Keratinocyte (primary cell): ENCODE results near the gene TXNRD2. TPM values are rescaled to one million over a fixed set of nuclear protein-coding genes. Genes with fewer than 3 reads are reported as not detected.

Experiments
- DNase-seq: peaks from one replicate; pipeline ENCODE4 v3.0.0-alpha.2; 2011; ENCODE audit warnings: low read depth, missing footprints, low spot score
- FAIRE-seq: peaks from 2 replicates; lab custom pipeline; 2011; peaks lifted over from hg19 to GRCh38; lab: Jason Lieb, UNC
- H2AFZ ChIP-seq: 2 replicates; pipeline ENCODE4 v1.6.0; 2012; ENCODE audit warnings: low read length, control low read depth, inconsistent platforms; ENCODE audit not compliant: control insufficient read depth
- H3K27ac ChIP-seq: 2 replicates; pipeline ENCODE4 v1.5.1; 2011; ENCODE audit warnings: low read length; ENCODE audit not compliant: control insufficient read depth, insufficient read depth
- H3K27me3 ChIP-seq: 3 replicates; pipeline ENCODE4 v1.6.0; 2011; ENCODE audit warnings: low read length; ENCODE audit not compliant: control insufficient read depth, insufficient read depth; ENCODE audit errors: extremely low read depth
- H3K36me3 ChIP-seq, 2 experiments: 2 replicates in 1 of 2; 3 replicates in 1 of 2; pipeline ENCODE4 v1.5.1; 2011; ENCODE audit warnings: low read length in 2 of 2, mild to moderate bottlenecking in 1 of 2; ENCODE audit not compliant: control insufficient read depth in 2 of 2, insufficient read depth in 2 of 2; ENCODE audit errors: extremely low read depth in 1 of 2
- H3K4me1 ChIP-seq: 3 replicates; pipeline ENCODE4 v1.5.1; 2011; ENCODE audit warnings: low read length; ENCODE audit not compliant: control insufficient read depth, insufficient read depth; ENCODE audit errors: extremely low read depth
- H3K4me2 ChIP-seq: 3 replicates; pipeline ENCODE4 v1.6.0; 2011; ENCODE audit warnings: low read depth, low read length; ENCODE audit not compliant: control insufficient read depth, insufficient read depth; ENCODE audit errors: extremely low read depth
- H3K4me3 ChIP-seq, 3 experiments: fragments of 200-600 bp in 1 of 3; sonication (generic) in 1 of 3; 2 replicates in 2 of 3; 3 replicates in 1 of 3; pipeline ENCODE4 v1.5.1; 2011 to 2016; ENCODE audit warnings: low read length in 3 of 3, mild to moderate bottlenecking in 3 of 3, control low read depth in 2 of 3, inconsistent platforms in 1 of 3, low read depth in 1 of 3, mixed read lengths in 1 of 3, mixed run types in 1 of 3, moderate library complexity in 1 of 3; ENCODE audit not compliant: control insufficient read depth in 2 of 3, insufficient read depth in 2 of 3; ENCODE audit errors: extremely low read depth in 1 of 3
- H3K79me2 ChIP-seq: 2 replicates; pipeline ENCODE4 v1.6.0; 2012; ENCODE audit warnings: low read length; ENCODE audit not compliant: control insufficient read depth, insufficient read depth
- H3K9ac ChIP-seq: 3 replicates; pipeline ENCODE4 v1.6.0; 2011; ENCODE audit warnings: low read length; ENCODE audit not compliant: control insufficient read depth, insufficient read depth; ENCODE audit errors: extremely low read depth
- H3K9me1 ChIP-seq: 3 replicates; pipeline ENCODE4 v1.6.0; 2011; ENCODE audit warnings: low read length; ENCODE audit not compliant: control insufficient read depth, insufficient read depth; ENCODE audit errors: extremely low read depth
- H3K9me3 ChIP-seq: 2 replicates; pipeline ENCODE4 v1.5.1; 2012; ENCODE audit warnings: low read depth, low read length; ENCODE audit not compliant: control insufficient read depth
- H4K20me1 ChIP-seq: 3 replicates; pipeline ENCODE4 v1.6.0; 2011; ENCODE audit warnings: low read length; ENCODE audit not compliant: control insufficient read depth, insufficient read depth; ENCODE audit errors: extremely low read depth
- EZH2 ChIP-seq: IDR thresholded peaks from one replicate; pipeline ENCODE4 v1.6.1; 2012; ENCODE audit warnings: inconsistent platforms, mild to moderate bottlenecking, low read length, moderate library complexity
- dilution Hi-C: fragments of 300-500 bp; cut with MboI; formaldehyde crosslinking; loops from one replicate; pipeline ENCODE4 v1.7.0; 2020; ENCODE audit warnings: low sequenced_read_pairs; ENCODE audit not compliant: extremely low pct_ligation_motif_present
- polyA plus RNA-seq, 5 experiments: library from polyadenylated mRNA; depleted of rRNA in 3 of 5; stranded (reverse) in 3 of 5; stranded (forward) in 1 of 5; unstranded in 1 of 5; fragments of >200 nt; gene quantifications; 1 replicate in 1 of 5; 2 replicates in 3 of 5; 3 replicates in 1 of 5; pipeline versions ENCODE4 v1.2.1 to v1.2.3, GENCODE V29; 2011 to 2012; ENCODE audit warnings: missing spikeins in 2 of 5, low read depth in 1 of 5, low replicate concordance in 1 of 5
- TF ChIP-seq, protein P1 (sequence below), 3 experiments: IDR thresholded peaks in 1 of 3; conservative IDR thresholded peaks in 1 of 3; optimal IDR thresholded peaks in 1 of 3; 2 replicates in 2 of 3; 3 replicates in 1 of 3; pipeline versions ENCODE3 to v1.5.1; 2011; ENCODE audit warnings: low read length in 3 of 3, mild to moderate bottlenecking in 3 of 3, moderate library complexity in 2 of 3, control low read depth in 1 of 3, inconsistent platforms in 1 of 3; ENCODE audit not compliant: insufficient read depth in 2 of 3; ENCODE audit errors: extremely low read depth in 1 of 3

The TXNRD2 gene
- polyA plus RNA-seq, 1 donor (not counting 4 experiments of a cell fraction or from before 2014, with no cell fraction given) = 16.0 TPM

DNA sequence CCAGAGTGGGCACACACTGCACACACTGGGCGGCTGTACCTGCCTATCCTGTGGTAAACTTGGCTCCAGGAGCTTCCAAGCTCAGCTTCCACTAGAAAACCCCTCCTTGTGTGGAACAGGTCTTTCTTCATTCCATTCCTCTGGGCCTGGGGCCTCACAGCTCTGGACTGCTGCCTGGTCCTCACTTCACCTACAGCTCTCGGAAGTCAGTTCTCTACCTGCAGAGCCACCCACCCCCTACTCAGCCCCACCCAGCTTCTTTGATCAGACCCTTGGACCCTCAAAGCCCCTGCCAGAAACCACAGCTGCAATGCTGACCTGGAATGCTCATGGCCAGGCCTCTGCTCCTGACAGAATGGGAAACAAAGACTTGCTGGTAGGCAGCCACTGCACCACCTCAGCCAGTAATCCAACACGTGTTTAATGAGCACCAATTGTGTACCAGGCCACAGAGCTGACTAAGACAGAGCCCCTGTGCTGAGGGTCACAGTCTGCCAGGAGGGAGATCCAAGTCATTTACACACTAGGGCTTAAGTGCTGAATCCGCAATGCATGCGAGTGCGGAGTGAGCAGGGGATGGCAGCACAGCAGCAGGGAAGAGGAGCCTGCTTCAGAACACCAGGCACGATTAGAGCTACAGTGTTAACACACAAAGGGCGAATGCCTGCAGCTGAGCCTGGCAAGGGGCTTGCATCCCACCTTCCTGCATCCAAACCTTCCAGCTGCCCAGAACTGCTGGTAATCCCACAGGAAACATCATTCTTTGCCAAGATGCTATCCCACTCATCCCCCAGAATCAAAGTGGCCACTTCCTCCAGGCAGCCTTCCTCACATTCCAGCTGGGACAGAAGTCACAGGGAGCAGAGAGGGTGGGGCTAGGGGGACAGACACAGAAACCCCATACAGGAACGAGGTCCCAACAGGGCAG, 91.5 kb downstream of the TXNRD2 start:
- no peak overlapping the region for H3K27ac ChIP-seq
- no peaks in the 10 kb centered on the region for H3K27me3 ChIP-seq
- no peaks in the 10 kb centered on the region for H3K9me3 ChIP-seq
- H3K4me3 ChIP-seq = no peak overlapping the region
- peaks cover 14 to 28% of the 10 kb centered on the region in 2 experiments for H3K36me3 ChIP-seq
- DNase-seq (no peak), FAIRE-seq (peak; percentile 87)
- peaks cover 48% of the 10 kb centered on the region for H3K79me2 ChIP-seq
- dilution Hi-C loops = no loop called here
- TF ChIP-seq, protein P1, sequence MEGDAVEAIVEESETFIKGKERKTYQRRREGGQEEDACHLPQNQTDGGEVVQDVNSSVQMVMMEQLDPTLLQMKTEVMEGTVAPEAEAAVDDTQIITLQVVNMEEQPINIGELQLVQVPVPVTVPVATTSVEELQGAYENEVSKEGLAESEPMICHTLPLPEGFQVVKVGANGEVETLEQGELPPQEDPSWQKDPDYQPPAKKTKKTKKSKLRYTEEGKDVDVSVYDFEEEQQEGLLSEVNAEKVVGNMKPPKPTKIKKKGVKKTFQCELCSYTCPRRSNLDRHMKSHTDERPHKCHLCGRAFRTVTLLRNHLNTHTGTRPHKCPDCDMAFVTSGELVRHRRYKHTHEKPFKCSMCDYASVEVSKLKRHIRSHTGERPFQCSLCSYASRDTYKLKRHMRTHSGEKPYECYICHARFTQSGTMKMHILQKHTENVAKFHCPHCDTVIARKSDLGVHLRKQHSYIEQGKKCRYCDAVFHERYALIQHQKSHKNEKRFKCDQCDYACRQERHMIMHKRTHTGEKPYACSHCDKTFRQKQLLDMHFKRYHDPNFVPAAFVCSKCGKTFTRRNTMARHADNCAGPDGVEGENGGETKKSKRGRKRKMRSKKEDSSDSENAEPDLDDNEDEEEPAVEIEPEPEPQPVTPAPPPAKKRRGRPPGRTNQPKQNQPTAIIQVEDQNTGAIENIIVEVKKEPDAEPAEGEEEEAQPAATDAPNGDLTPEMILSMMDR (optimal IDR thresholded peaks at IDR 0.05 in 1 of 3, IDR thresholded peaks at IDR 0.05 in 1 of 3, conservative IDR thresholded peaks at IDR 0.05 in 1 of 3; ENCODE audit: extremely low read depth in 1 of 3, insufficient read depth in 2 of 3, low read length in 3 of 3) = peak in 1 of 3 experiments; percentile 36
- no peak for TF ChIP-seq EZH2
- H3K4me1 ChIP-seq = peaks cover 51% of the 10 kb centered on the region
- peak overlapping the region; percentile 33 for H3K4me2 ChIP-seq
- H2AFZ ChIP-seq = no peak overlapping the region
- peaks cover 9% of the 10 kb centered on the region for H4K20me1 ChIP-seq
- H3K9ac ChIP-seq = no peak overlapping the region
- no peaks in the 10 kb centered on the region for H3K9me1 ChIP-seq

DNA sequence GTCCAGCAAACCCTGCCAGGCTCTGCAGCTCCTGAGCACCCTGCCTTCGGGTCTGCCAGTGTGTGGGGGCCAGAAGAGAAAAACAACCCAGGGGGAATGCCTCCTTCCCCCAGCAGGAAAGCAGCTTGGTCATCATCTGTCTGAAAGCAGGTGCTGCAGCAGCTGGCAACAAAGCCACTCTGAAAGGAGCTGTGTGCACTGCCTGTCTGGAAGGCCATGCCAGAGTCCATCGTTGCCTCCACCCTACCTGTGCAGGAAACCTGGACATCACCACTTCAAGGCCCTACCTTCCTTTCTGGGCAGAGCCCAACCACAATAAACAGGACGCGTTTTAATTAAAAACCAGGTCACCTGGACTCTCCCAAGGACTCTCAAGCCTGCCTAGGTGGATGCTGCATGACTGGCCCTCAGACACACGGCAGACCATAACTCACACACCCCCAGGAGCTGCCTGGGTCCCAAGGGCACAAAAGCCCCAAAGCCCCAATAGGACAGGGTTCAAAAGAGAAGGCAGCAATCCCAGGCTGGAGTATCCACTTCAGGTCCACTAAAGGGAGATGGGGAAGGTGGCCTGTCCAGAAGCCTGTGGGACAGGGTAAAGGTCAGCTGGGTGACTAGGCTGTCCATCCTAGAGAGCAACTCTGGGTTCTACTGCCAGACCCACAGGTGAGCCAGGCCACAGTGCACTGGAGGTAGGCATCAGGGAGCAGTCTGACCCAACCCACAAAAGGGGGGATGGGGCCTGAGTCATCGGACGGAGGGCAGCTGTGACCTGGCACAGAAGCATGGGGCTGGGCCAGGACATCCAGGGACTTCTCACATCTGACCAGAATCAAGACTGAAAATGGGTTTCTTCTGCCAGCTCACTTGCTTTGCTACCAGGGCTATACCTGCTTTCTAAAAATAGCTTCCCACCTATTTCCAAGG, 93.1 kb downstream of the TXNRD2 start:
- peaks cover 66% of the 10 kb centered on the region for H3K4me1 ChIP-seq
- peak; percentile 74 for FAIRE-seq
- peaks cover 35% of the 10 kb centered on the region for H3K79me2 ChIP-seq

More for the DNA sequence above, 93.1 kb downstream of the TXNRD2 start:
- Histone ChIP-seq H3K9me3 (no peaks in the 10 kb centered on the region), H3K27me3 (no peaks in the 10 kb centered on the region), H3K36me3 (peaks cover 14 to 28% of the 10 kb centered on the region in 2 experiments), H3K9ac (no peak overlapping the region), H3K4me3 (no peak overlapping the region), H2AFZ (no peak overlapping the region), H4K20me1 (peaks cover 9% of the 10 kb centered on the region), H3K27ac (peak overlapping the region; percentile 21), H3K9me1 (peaks cover 2% of the 10 kb centered on the region), H3K4me2 (peak overlapping the region; percentile 33)
- TF ChIP-seq, protein P1 (optimal IDR thresholded peaks at IDR 0.05 in 1 of 3, IDR thresholded peaks at IDR 0.05 in 1 of 3, conservative IDR thresholded peaks at IDR 0.05 in 1 of 3; ENCODE audit: extremely low read depth in 1 of 3, insufficient read depth in 2 of 3, low read length in 3 of 3) = no peak
- no peak for TF ChIP-seq EZH2
- no peak for DNase-seq
- dilution Hi-C loops = no loop called here
